Mesenteric fat pad (tissue), 1 donor: ENCODE data around the gene NCOA3. TPM values are rescaled to one million over a fixed set of nuclear protein-coding genes. Genes with fewer than 3 reads are reported as not detected.

Experiments used
- DNase-seq: peaks from one replicate; pipeline ENCODE4 v3.0.0-alpha.2; 2020; ENCODE audit warnings: low spot score
- total RNA-seq: library from RNA; stranded (reverse); fragmentation: NEBNext Ultra II Directional; extraction: Animal tissue kit (Norgen Biotek cat#: 25700); gene quantifications from one replicate; pipeline ENCODE4 v1.2.1, GENCODE V29; 2021
- donor health status: DM: yes; HTN: yes; CAD: no.

Gene NCOA3
- total RNA-seq, 1 donor from 2014 or later, result 37.0 TPM

GRCh38 chr20:47596003-47596571, 94.4 kb downstream of the NCOA3 start:
- DNase-seq, result no peak

GRCh38 chr20:47597090-47597489, 95.4 kb downstream of the NCOA3 start:
- DNase-seq, result no peak

- no peak for DNase-seq
Measured at GRCh38 chr20:47598911-47599744, 97.4 kb downstream of the NCOA3 start.

GRCh38 chr20:47600967-47601547, 99.4 kb downstream of the NCOA3 start:
- DNase-seq, result no peak

- no peak for DNase-seq
Measured at GRCh38 chr20:47603260-47603659, 101.6 kb downstream of the NCOA3 start.

DNA sequence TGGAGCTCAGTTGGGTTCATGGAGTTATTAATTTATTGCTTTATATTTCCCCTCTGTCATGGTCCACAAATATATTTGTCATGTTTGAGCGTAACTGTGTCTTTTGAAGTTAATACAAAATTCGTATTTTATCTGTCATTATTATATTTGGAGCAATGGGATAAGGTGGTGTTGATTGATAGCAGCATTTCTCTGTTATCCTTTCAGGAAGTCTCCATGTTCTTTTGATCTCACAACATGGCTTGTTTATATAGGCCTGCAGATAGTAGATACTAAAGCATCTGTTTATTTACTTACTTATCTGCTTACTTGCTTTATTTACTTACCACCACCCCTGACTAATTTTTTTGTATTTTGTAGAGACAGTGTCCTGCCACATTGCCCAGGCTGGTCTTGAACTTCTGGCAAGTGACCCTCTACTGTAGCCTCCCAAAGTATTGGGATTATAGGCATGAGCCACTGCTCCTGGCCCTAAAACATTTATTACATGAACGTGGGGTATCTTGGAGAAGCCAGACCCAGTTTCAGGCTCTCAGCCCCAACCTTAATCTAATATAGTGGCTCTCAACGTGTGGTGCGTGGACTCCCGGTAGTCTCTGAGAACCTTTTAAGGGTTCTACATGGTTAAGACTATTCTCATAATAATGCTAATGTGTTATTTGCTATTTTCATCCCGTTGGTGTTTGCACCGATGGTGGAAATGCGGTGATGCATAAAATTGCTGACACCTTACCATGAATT, 104.2 kb downstream of the NCOA3 start:
- DNase-seq, result no peak

- no peak for DNase-seq
Measured at GRCh38 chr20:47606414-47606982, 104.8 kb downstream of the NCOA3 start.

GRCh38 chr20:47606983-47607613, 105.4 kb downstream of the NCOA3 start:
- DNase-seq, result no peak

GRCh38 chr20:47609001-47609400, 107.3 kb downstream of the NCOA3 start:
- no peak for DNase-seq

DNA sequence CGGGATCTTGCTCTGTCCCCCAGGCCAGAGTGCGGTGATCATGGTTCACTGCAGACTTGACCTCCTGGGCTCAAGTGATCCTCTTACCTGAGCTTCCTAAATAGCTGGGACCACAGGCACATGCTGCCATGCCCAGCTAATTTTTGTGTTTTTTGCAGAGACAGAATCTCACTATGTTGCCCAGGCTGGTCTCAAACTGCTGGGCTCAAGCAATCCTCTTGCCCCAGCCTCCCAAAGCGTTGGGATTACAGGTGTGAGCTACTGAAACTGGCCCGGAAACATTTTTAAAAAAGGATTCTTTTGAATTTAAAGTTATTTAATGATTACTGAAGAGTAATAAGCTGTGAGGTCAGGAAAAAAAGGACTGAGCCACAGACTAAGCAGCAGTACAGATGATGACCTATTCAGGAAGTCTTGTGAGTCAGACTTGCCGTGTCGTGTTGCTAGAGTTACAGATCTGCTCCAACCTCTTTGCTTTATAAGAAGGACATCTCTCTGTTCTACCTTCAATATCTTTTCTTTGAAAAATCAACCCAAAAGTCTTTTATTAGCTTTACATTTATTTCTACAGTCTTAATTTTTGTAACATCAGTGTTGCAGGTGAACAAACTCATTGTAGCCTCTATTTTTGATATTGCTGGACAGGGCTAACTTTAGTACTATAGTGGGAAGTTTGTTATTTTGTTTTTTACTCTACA, 108.7 kb downstream of the NCOA3 start:
- DNase-seq, result no peak

DNA sequence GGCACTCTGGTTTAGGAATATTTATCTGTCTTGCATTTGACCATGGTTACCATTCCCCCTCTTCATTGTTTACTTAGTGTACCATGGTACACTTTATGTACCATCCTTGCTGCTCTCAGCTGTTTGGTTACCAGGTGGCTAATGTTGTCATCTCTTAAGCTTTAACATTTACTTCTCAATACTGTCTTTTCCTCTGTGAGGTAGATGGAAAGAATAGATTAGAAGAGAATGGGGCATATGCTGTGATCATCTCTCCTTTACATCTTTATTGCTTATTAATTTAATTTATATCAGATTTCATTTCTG, 109.2 kb downstream of the NCOA3 start:
- no peak for DNase-seq

- no peak for DNase-seq
Measured at GRCh38 chr20:47611785-47612184, 110.1 kb downstream of the NCOA3 start.

- DNase-seq, result no peak
Measured at GRCh38 chr20:47612670-47613069, 111.0 kb downstream of the NCOA3 start.

DNA sequence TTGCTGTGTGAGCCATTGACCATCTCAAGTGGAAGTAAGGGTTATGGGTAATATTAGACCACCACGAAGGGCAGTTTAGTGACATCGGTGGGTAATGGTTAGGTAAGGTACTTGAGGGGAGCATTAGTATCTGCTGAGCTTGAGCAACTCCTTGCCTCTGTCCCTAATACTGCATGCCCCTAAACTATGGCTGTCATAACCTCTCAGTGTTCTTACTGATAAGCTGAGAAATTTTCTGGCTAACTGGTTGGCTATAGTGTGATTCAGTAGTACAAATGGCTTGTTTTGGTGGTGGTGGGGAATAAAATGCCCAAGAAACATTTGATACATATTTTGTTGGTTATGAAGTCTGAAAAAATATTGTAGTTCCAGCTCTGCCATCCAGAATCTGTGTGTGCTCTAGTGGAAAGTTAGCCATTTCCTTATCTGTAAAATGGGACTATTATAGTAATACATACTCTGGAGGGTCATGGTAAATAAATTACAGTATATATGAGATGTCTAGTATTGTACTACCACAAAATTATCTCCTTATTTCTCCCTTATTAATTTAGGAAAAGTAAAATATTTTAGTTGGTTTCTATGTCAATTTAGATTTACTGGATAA, 113.1 kb downstream of the NCOA3 start:
- no peak for DNase-seq

- DNase-seq, result no peak
Measured at GRCh38 chr20:47618479-47618878, 116.8 kb downstream of the NCOA3 start.

DNA sequence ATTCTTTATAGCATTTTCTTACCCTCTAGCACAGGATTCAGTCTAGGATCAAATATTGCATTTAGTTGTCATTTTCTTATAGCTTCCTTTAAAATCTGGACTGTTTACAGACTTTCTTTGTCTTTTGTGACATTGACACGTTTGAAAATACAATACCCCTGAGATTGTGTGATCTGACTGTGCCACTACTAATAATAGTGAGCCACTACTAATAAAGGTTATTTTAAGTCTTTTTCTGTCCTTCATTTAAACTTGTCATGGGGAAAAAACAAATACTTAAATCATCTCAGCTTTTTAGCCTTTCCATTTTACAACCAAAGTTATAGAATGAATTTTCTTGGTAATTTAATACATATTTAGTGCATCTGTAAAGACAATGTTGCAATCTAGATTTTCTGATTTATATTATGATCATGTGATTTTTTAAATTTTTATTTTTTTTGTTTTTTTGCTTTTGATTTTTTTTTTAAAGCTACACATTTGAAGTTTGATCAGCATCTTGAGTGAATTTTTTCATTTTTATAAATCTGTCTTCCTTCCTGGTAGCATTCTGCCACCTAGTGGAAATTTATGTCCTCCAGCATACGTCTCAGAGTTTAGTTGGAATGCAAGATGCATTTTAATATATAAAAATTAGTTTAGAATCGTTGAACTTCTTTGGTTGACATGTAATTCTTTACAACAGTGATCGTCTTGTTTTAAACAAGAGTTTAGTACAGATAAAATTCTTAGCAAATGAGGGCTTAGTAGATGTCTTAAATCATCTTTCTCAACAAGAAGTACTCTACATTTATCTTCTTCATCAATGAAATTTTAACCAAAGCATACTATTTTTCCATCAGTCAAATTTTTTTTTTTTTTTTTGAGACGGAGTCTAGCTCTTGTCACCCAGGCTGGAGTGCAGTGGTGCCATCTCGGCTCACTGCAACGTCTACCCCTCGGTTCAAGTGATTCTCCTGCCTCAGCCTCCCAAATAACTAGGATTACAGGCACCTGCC, 119.4 kb downstream of the NCOA3 start:
- DNase-seq, result no peak

DNA sequence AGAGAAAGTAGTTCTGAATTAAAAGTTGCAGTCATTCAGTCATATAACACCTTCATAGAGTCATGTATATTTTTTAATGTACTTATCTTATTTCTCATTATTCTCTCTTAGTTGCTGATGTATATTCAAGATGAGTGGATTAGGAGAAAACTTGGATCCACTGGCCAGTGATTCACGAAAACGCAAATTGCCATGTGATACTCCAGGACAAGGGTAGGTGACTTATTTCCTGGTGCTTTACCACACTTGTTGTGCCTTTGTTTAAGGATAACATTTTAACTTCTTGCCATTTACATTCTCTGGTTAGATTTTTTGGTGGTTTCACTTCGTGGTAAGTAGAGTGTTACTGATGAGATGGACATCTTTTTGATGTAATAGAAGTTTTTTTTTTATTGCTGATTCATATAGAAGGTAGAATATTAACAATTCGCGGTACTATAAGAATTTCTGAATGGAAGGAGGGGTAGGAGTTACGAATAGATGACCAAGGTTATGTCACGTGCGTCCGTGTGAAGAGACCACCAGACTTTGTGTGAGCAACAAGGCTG, 120.5 kb downstream of the NCOA3 start:
- no peak for DNase-seq

GRCh38 chr20:47623206-47623605, 121.5 kb downstream of the NCOA3 start:
- DNase-seq, result no peak

GRCh38 chr20:47627540-47627939, 125.9 kb downstream of the NCOA3 start:
- no peak for DNase-seq
